Measurements from ENCODE around the gene SLC18B1.

GRCh38 chr6:132812255-132812732, 13.9 kb upstream of the SLC18B1 start:
- TF ChIP-seq CTCF (IDR thresholded peaks at IDR 0.05; ENCODE audit: borderline replicate concordance, extremely low read depth, low read length, poor library complexity, severe bottlenecking), result no peak
- no peak for TF ChIP-seq EZH2 (IDR thresholded peaks at IDR 0.05; ENCODE audit: borderline replicate concordance, low read depth, low read length, severe bottlenecking)

All from DND-41 (cell line).